Type B pancreatic cell (in vitro differentiated cells): Measurements from ENCODE around the gene ASB8. TPM values are rescaled to one million over a fixed set of nuclear protein-coding genes. Genes with fewer than 3 reads are reported as not detected.

Experiments used
- DNase-seq: peaks from one replicate; pipeline ENCODE4 v3.0.0; 2021; ENCODE audit warnings: mixed read lengths; ENCODE audit not compliant: unreplicated experiment; ENCODE audit errors: extremely low spot score
- H3K27ac Mint-ChIP-seq: 2 replicates; pipeline ENCODE4 v1.8.0; 2021; ENCODE audit warnings: mild to moderate bottlenecking, mixed read lengths
- H3K27me3 Mint-ChIP-seq: 2 replicates; pipeline ENCODE4 v1.8.0; 2021; ENCODE audit warnings: mixed read lengths
- H3K36me3 Mint-ChIP-seq: 2 replicates; pipeline ENCODE4 v1.8.0; 2021; ENCODE audit warnings: mixed read lengths
- H3K4me1 Mint-ChIP-seq: one replicate; pipeline ENCODE4 v1.8.0; 2021; ENCODE audit warnings: mixed read lengths; ENCODE audit not compliant: unreplicated experiment
- H3K4me3 Mint-ChIP-seq: 2 replicates; pipeline ENCODE4 v1.8.0; 2021; ENCODE audit warnings: mild to moderate bottlenecking, mixed read lengths
- H3K9me3 Mint-ChIP-seq: 2 replicates; pipeline ENCODE4 v1.8.0; 2021; ENCODE audit warnings: mixed read lengths
- CTCF ChIP-seq: fragments of 200-600 bp; sonication (generic); conservative IDR thresholded peaks from 2 replicates; pipeline ENCODE4 v1.5.0; 2021; ENCODE audit warnings: antibody characterized with exemption, mild to moderate bottlenecking
- total RNA-seq: library from RNA; stranded (reverse); gene quantifications from 2 replicates; pipeline ENCODE4 v1.2.1, GENCODE V29; 2021; ENCODE audit warnings: low replicate concordance

ASB8 gene
- total RNA-seq, 1 donor from 2014 or later: 27.0 TPM

GRCh38 chr12:48182631-48183030, 25.3 kb upstream of the ASB8 start:
- no peak for DNase-seq
- Mint-ChIP-seq H3K4me3 (peak overlapping the region; percentile 92), H3K4me1 (peaks cover 11% of the 10 kb centered on the region), H3K27me3 (peaks cover 86% of the 10 kb centered on the region), H3K9me3 (no peaks in the 10 kb centered on the region), H3K27ac (no peak overlapping the region), H3K36me3 (no peaks in the 10 kb centered on the region)
- TF ChIP-seq CTCF: no peak

- Mint-ChIP-seq H3K27me3 (peaks cover 72% of the 10 kb centered on the region), H3K4me3 (peak overlapping the region; percentile 13), H3K4me1 (peaks cover 22% of the 10 kb centered on the region), H3K36me3 (no peaks in the 10 kb centered on the region), H3K9me3 (no peaks in the 10 kb centered on the region), H3K27ac (no peak overlapping the region)
- TF ChIP-seq CTCF: no peak
- DNase-seq: no peak
Measured at GRCh38 chr12:48180857-48181495, 23.7 kb upstream of the ASB8 start.

- peaks cover 66% of the 10 kb centered on the region for H3K27me3 Mint-ChIP-seq
- no peaks in the 10 kb centered on the region for H3K36me3 Mint-ChIP-seq
- DNase-seq: no peak
- H3K4me3 Mint-ChIP-seq: no peak overlapping the region
- H3K4me1 Mint-ChIP-seq: peaks cover 27% of the 10 kb centered on the region
- no peaks in the 10 kb centered on the region for H3K9me3 Mint-ChIP-seq
- TF ChIP-seq CTCF: no peak
- H3K27ac Mint-ChIP-seq: no peak overlapping the region
Measured at GRCh38 chr12:48180424-48180823, 23.1 kb upstream of the ASB8 start.

GRCh38 chr12:48179466-48179865, 22.2 kb upstream of the ASB8 start:
- H3K4me3 Mint-ChIP-seq: no peak overlapping the region
- H3K4me1 Mint-ChIP-seq: peaks cover 28% of the 10 kb centered on the region
- TF ChIP-seq CTCF: no peak
- peaks cover 57% of the 10 kb centered on the region for H3K27me3 Mint-ChIP-seq
- DNase-seq: no peak
- no peaks in the 10 kb centered on the region for H3K9me3 Mint-ChIP-seq
- no peak overlapping the region for H3K27ac Mint-ChIP-seq
- no peaks in the 10 kb centered on the region for H3K36me3 Mint-ChIP-seq

- Mint-ChIP-seq H3K4me3 (no peak overlapping the region), H3K36me3 (no peaks in the 10 kb centered on the region), H3K27me3 (peaks cover 46% of the 10 kb centered on the region), H3K9me3 (no peaks in the 10 kb centered on the region), H3K4me1 (peaks cover 24% of the 10 kb centered on the region), H3K27ac (no peak overlapping the region)
- no peak for TF ChIP-seq CTCF
- no peak for DNase-seq
Measured at GRCh38 chr12:48177982-48178381, 20.7 kb upstream of the ASB8 start.

- H3K9me3 Mint-ChIP-seq: no peaks in the 10 kb centered on the region
- DNase-seq: no peak
- peaks cover 17% of the 10 kb centered on the region for H3K4me1 Mint-ChIP-seq
- H3K27me3 Mint-ChIP-seq: peaks cover 30% of the 10 kb centered on the region
- TF ChIP-seq CTCF: no peak
- H3K36me3 Mint-ChIP-seq: no peaks in the 10 kb centered on the region
- H3K4me3 Mint-ChIP-seq: peak overlapping the region; percentile 53
- H3K27ac Mint-ChIP-seq: peak overlapping the region; percentile 26
Measured at GRCh38 chr12:48176417-48176751, 19.1 kb upstream of the ASB8 start.
